GM19468 (cell line): Measurements from ENCODE around the gene FAM234A.

Experiments used
- ATAC-seq: cut with Tn5 transposase; IDR thresholded peaks from one replicate; pipeline ENCODE4 v1.9.1; 2021; ENCODE audit warnings: mild to moderate bottlenecking, moderate library complexity, moderate number of reproducible peaks; ENCODE audit not compliant: unreplicated experiment; ENCODE audit errors: extremely low read depth

FAM234A gene

DNA sequence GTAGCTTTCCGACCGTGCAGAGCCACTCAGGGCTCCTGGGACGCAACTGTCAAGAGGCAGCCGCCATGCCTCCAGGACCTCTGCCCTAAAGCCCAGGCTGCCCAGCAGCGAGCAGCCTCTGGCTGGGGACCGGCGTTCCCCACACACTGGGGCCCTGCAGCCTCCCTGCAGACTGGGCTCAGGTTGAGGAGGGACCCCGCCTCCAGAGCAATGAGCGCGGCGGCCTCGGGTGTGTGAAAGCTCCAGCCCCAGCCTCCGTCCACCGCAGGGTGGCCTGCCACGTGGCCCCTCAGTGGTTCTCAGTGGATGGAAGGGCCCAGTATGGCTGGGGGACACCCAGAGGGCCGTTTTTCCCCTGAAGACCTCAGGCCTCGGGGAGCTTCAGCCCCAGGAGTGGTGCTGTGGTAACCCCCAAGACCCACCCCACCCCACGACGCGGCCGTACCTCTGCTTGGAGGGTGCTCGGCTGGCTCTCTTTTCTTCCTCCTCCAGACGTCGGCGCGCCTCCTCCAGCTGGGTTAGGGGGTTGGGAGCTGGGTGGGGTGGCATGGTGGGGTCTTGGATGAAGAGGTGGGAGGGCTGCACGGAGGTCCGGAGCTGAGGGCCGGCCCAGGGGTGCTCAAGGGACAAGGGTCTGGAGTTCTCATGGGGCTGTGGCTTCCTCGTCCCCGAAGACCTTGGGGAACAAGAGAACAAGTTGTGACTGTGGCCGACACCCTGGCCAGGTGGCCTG lies 58.6 kb downstream of the FAM234A start:
- no peak for ATAC-seq

- no peak for ATAC-seq
Observed at GRCh38 chr16:296276-296675, 61.7 kb downstream of the FAM234A start.

DNA sequence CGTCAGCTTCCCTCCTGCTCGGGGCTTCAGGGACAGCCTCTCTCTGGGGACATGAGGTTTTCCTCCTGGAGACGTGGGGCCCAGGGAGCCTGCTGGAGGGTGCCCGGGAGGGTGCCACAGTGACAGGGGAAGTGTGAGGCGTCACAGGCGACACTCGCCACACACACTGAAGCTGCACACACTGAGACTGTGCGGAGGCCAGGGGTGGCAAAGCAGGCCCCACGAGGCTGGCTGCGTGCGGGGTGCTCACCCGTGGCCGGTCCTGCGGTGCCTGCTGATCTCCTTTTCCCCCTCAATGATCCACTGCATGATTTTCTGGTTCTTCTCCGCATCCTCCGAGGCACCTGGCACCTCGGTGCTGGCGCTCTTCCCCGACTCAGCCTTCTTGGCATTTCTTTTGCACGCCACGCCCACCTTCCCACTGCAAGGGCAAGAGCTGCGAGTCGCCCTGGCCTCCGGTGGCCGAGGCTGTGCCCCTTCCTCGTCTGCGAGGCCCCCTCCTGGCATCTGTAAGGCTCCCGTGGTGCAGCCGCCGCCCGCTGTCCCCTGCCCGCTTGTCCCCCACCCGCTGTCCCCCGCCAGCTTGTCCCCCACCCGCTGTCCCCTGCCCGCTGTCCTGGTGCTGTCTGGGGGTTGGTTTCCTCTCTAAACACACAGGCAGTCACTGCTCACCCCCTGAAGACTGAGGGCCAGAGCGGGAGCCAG lies 62.3 kb downstream of the FAM234A start:
- ATAC-seq, result no peak

DNA sequence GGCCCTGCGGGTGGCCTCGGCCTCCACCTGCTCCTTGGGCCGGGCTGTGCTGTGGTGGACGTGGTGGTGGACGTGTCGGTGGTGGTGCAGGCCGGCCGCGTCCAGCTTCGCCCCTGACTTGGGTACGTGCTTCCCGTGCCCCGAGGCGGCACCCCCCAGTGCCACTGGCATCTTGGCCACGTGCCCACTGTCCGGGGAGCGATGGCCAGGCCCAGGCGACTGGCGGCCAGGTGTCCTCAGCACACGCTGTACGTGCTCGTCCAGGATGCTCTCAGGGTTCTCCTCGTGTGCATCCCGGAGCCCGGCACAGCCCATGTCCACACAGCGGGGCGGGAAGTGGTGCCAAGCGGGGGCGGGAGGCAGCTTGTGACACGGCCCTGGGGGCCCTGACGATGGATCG lies 63.2 kb downstream of the FAM234A start:
- ATAC-seq, result no peak

- no peak for ATAC-seq
Observed at GRCh38 chr16:301235-301634, 66.6 kb downstream of the FAM234A start.

GRCh38 chr16:301950-302349 lies 67.3 kb downstream of the FAM234A start:
- ATAC-seq, result no peak

DNA sequence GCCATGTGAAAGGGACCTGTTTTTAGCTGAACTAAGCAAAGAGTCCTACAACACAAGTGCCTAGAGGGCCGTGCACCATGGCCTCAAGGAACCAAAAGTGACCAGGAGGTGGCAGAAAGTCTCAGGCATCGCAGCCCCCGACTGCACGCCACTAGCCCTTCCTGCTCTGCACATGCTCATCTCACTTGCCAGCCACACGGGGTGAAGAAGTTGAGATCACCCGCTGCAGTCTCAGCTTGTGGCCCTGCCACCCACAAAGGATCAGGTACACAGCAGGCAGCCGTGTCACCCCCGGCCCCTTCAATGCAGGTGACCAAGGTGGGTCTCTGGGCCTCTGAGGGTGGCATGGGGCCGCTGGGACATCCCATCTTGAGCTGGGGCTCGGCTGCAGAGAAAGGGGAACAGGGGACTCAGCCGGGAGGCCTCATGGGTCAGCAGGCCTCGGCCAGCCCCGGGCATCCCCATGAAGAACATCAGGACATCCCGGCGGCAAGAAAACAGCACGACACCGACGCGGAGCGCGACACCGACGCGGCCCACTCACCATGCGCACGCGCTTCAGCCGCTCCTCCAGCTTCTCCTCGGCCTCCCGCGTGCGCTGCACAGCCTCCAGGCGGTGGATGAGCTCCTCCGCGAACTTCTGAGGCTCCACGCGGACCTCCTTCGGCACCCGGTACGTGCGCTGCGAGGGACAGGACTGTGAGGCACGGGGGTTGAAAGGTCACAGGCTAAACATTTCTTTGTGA lies 69.3 kb downstream of the FAM234A start:
- no peak for ATAC-seq

GRCh38 chr16:305916-306626 lies 71.5 kb downstream of the FAM234A start:
- ATAC-seq, result no peak

GRCh38 chr16:306911-307370 lies 72.3 kb downstream of the FAM234A start:
- ATAC-seq, result no peak

- ATAC-seq, result no peak
Observed at GRCh38 chr16:307691-308312, 73.2 kb downstream of the FAM234A start.

DNA sequence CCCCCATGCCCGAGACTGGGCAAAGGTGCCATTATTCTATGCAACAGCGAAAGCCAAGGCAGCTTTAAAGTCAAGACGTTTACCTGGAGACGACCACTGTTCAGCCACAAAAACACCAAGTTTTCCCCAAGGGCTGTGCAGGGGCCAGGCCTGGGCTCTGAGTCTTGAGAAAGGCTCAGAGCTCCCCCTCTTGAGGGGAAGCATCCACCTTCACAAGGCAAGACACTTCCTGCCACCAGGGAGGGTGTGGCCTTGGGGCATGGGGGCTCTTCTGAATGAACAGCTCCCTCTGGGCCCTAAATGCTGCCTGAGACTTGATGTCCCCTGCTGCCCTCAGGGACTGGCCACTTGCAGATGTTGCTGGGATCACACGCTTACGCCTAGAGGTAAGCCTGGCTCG lies 74.9 kb downstream of the FAM234A start:
- ATAC-seq, result no peak

- no peak for ATAC-seq
Observed at GRCh38 chr16:311725-312124, 77.1 kb downstream of the FAM234A start.

DNA sequence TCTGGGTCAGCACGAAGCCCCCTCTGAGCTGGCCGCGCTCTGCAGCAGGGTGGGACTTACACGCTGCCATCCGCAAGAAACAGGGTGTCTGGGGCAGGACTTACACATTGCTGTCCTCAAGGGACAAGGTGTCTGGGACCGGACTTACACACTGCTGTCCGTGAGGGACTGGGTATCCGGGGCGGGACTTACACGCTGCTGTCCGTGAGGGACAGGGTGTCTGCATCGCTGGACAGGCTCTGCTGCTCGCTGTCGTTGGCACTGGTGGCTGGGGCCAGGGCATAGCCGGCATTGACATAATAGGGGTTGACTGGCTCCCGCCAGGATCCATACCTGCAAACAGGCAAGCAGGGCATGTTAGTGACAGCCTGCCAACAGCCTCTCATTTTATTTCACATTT lies 79.7 kb downstream of the FAM234A start:
- no peak for ATAC-seq

DNA sequence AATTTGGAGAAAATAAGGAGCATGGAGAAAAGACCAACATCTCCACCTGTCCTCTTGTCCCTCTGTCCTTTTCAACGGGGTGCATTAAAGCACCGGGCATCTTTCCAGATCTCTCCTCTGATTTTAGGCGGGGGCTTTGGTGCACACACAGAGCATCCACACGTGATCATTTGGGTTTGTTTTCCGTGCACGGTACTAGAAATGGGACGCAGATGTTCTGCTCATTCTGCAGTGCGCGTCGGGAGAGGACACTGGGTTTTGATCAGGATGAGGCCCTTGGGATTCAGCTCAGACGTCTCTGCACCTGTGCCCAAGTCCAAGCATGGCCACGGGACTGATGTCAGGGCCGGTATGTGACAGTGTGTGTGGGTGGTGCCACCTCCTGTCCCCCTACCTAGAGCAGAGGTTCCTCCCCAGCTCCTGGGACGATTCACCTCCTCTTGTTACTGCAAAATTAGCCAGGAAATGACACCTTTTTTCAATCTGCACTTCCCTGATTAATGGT lies 80.2 kb downstream of the FAM234A start:
- ATAC-seq, result no peak
